ENCODE measurements around the gene SSH3.

SSH3 gene

DNA sequence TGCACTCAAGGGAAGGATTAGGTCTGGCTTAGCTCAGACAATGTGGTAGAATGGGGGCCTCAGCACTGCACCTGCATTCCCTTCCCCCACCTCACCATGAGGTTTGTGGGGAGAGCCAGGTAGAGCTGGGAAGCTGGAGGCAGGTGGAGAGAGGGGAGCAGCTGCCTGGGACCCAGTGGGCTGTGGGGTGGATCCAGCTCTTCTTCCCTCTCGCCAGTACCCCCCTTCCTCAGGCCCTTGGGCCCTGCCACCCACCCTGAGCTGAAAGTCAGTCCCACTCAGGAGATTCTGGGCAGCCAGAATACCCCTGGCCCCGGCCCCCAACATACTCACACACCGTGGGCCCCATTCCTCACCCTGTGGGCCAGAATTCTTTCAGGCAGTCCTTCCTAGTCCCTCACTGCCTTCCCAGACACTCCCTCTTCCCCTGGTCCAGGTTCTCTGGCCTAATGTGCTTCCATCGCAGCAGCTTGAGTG is 53.1 kb downstream of the SSH3 start:
- no peak overlapping the region for H3K4me3 ChIP-seq (ENCODE audit: low read depth, low read length)

DNA sequence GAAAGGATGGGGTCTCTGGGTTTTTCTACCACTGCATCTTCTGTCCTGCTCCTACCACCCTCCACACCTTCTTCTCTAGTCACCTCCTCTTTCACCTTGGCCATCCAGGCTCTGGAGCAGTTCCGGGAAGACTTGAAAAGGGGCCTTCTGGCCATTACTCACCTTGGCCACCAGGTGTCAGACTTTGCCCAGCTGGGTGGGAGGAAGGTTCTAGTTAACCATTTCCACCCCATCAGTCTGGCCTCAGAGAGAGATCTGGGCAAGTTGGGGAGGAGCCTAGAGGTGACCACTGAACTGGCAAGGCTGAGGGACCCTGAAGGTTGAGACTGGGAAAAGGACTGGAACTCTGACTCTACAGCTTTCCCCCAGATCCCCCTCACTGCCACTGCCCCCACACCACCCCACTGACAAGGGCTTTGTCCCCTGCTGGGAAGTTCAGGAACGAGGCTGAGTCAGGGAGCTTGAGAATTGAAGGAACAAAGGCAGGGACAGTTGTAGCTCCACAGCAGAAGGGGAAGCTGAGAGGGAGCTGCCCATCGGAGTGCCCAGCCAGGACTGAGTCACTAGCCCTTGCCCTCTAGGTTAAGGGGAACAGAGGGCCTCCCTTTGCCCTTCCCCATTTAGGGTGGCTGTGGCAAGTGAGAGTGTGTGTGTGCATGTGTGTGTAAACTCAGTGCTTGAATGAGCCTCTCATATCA is 53.7 kb downstream of the SSH3 start:
- no peak overlapping the region for H3K4me3 ChIP-seq (ENCODE audit: low read depth, low read length)

DNA sequence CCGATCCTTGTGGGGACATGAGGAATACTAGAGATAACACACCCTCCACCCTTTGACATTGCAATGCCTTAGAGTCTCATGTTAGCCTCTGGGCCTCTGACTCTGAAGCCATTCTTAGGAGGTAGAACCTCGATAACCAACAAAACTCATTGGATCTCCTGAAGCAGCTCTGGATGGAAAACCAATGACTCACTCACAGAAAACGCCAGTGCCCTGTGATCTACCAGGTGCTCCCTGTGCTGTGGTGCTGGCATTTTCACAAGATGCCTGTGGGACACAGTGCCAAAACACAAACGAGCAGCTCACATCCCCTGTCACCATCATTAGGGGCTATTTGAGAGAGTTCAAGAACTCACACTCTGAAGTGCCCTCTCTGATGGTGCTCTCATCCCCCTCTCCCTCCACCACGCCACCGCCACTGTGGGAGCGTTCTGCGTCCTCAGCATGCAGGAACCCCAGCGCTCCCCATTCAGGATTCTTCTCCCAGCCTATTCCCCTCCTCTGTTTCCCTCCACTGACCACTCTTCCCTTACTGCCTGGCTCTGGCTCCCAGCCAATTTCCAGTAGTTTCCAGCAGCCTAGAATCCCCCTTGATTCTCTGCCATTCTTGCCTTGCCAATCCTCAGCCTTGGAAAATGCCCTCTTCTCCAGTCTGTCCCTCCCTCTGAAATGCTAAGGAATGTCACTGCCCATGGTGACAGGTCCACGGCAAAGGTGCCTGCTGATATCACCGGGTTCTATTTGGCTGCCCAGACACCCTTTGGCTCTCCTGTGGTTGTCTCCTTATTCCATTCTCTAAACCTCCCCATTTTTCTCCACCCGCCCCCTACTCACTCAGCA is 54.7 kb downstream of the SSH3 start:
- no peak overlapping the region for H3K4me3 ChIP-seq (ENCODE audit: low read depth, low read length)

Measured in iPS-11a (cell line).